Lower leg skin (tissue), 3 donors: ENCODE results near the gene PPP2R5C.

Experiments used
- POLR2A ChIP-seq, 2 donors: fragments of 450-650 bp; IDR thresholded peaks; one replicate each; pipeline ENCODE4 v1.6.1; 2016 to 2017; ENCODE audit warnings: antibody characterized with exemption in 2 of 2, mild to moderate bottlenecking in 1 of 2, moderate library complexity in 1 of 2
- TF ChIP-seq, protein P1 (sequence below), 3 donors: fragments of 450-650 bp; IDR thresholded peaks; one replicate each; pipeline ENCODE4 v1.5.1; 2016; ENCODE audit warnings: antibody characterized with exemption in 3 of 3, mild to moderate bottlenecking in 3 of 3, moderate library complexity in 2 of 3

GRCh38 chr14:101731187-101732080, 30.1 kb upstream of the PPP2R5C start:
- TF ChIP-seq, protein P1, sequence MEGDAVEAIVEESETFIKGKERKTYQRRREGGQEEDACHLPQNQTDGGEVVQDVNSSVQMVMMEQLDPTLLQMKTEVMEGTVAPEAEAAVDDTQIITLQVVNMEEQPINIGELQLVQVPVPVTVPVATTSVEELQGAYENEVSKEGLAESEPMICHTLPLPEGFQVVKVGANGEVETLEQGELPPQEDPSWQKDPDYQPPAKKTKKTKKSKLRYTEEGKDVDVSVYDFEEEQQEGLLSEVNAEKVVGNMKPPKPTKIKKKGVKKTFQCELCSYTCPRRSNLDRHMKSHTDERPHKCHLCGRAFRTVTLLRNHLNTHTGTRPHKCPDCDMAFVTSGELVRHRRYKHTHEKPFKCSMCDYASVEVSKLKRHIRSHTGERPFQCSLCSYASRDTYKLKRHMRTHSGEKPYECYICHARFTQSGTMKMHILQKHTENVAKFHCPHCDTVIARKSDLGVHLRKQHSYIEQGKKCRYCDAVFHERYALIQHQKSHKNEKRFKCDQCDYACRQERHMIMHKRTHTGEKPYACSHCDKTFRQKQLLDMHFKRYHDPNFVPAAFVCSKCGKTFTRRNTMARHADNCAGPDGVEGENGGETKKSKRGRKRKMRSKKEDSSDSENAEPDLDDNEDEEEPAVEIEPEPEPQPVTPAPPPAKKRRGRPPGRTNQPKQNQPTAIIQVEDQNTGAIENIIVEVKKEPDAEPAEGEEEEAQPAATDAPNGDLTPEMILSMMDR (IDR thresholded peaks at IDR 0.05), result no peak
- TF ChIP-seq POLR2A (IDR thresholded peaks at IDR 0.05), result no peak
